Cardiac muscle cell (in vitro differentiated cells and primary cell): ENCODE results near the gene BRSK2. TPM values are rescaled to one million over a fixed set of nuclear protein-coding genes. Genes with fewer than 3 reads are reported as not detected.
A peak's percentile ranks its signal among the peaks of the same experiment; 100 is the strongest.

Experiments
- DNase-seq, 2 donors: peaks; one replicate each; pipeline versions ENCODE4 v3.0.0 to v3.0.0-alpha.2; 2010 to 2017; ENCODE audit warnings: low read depth in 1 of 2, low spot score in 1 of 2
- H3K27ac ChIP-seq: fragments of 200-600 bp; sonication (generic); 2 replicates; pipeline ENCODE4 v1.5.1; 2016
- H3K27me3 ChIP-seq: fragments of 200-600 bp; sonication (generic); 2 replicates; pipeline ENCODE4 v1.6.0; 2016; ENCODE audit warnings: control low read depth
- H3K36me3 ChIP-seq: fragments of 200-600 bp; sonication (generic); 2 replicates; pipeline ENCODE4 v1.5.1; 2016; ENCODE audit warnings: control low read depth
- H3K4me1 ChIP-seq: fragments of 200-600 bp; sonication (generic); 2 replicates; pipeline ENCODE4 v1.8.1; 2017; ENCODE audit warnings: low read depth, mild to moderate bottlenecking, mixed run types
- H3K4me3 ChIP-seq: fragments of 200-600 bp; sonication (generic); 2 replicates; pipeline ENCODE4 v1.5.1; 2016; ENCODE audit warnings: mild to moderate bottlenecking
- H3K9me3 ChIP-seq: fragments of 200-600 bp; sonication (generic); 2 replicates; pipeline ENCODE4 v1.5.1; 2017; ENCODE audit warnings: low read depth, mild to moderate bottlenecking, control low read depth
- polyA plus RNA-seq: library from polyadenylated mRNA; unstranded; fragments of >200 nt; fragmentation: Nextera tagmentation; extraction: Ambion mirVana; gene quantifications from 2 replicates; pipeline ENCODE4 v1.2.1, GENCODE V29; 2016
- total RNA-seq: library from RNA; depleted of rRNA; stranded (reverse); fragments of >200 nt; gene quantifications from 2 replicates; pipeline ENCODE4 v1.2.3, GENCODE V29; 2016
- TF ChIP-seq, protein P1 (sequence below): IDR thresholded peaks from 2 replicates; pipeline ENCODE4 v1.5.1; 2012; ENCODE audit warnings: low read depth, mild to moderate bottlenecking, low read length

The BRSK2 gene
- total and polyA plus RNA-seq, 2 experiments from 2014 or later = 0.69 to 2.7 TPM

DNA sequence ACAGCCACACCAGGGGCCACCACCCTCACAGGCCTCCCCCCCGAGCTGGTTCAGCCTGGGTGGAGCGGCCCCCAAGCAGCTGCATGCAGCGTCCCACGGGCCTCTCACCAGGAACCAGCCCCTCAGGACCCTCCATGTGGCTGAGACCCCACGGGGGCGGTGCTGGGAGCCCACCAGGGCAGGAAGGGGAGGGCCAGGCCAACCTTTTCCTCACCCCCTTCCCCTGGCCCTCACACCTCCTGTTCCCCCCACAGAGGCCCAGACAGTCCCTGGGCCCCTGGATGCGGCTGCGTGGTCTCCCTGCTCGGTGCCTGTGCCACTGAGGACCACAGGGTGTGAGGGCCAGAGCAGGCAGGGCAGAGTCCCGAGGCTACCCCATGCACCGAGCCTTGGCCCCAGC lies 50.3 kb downstream of the BRSK2 start:
- Histone ChIP-seq H3K36me3 (no peaks in the 10 kb centered on the region), H3K4me1 (peaks cover 30% of the 10 kb centered on the region), H3K27ac (no peak overlapping the region), H3K4me3 (no peak overlapping the region), H3K9me3 (no peaks in the 10 kb centered on the region), H3K27me3 (no peaks in the 10 kb centered on the region)
- TF ChIP-seq, protein P1, sequence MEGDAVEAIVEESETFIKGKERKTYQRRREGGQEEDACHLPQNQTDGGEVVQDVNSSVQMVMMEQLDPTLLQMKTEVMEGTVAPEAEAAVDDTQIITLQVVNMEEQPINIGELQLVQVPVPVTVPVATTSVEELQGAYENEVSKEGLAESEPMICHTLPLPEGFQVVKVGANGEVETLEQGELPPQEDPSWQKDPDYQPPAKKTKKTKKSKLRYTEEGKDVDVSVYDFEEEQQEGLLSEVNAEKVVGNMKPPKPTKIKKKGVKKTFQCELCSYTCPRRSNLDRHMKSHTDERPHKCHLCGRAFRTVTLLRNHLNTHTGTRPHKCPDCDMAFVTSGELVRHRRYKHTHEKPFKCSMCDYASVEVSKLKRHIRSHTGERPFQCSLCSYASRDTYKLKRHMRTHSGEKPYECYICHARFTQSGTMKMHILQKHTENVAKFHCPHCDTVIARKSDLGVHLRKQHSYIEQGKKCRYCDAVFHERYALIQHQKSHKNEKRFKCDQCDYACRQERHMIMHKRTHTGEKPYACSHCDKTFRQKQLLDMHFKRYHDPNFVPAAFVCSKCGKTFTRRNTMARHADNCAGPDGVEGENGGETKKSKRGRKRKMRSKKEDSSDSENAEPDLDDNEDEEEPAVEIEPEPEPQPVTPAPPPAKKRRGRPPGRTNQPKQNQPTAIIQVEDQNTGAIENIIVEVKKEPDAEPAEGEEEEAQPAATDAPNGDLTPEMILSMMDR = no peak
- no peak for DNase-seq

GRCh38 chr11:1440496-1440895 lies 50.8 kb downstream of the BRSK2 start:
- DNase-seq = no peak
- TF ChIP-seq, protein P1 = no peak
- no peaks in the 10 kb centered on the region for H3K36me3 ChIP-seq
- H3K27me3 ChIP-seq = no peaks in the 10 kb centered on the region
- no peak overlapping the region for H3K4me3 ChIP-seq
- peaks cover 30% of the 10 kb centered on the region for H3K4me1 ChIP-seq
- H3K9me3 ChIP-seq = no peaks in the 10 kb centered on the region
- H3K27ac ChIP-seq = no peak overlapping the region

GRCh38 chr11:1442163-1442562 lies 52.4 kb downstream of the BRSK2 start:
- no peaks in the 10 kb centered on the region for H3K9me3 ChIP-seq
- H3K36me3 ChIP-seq = no peaks in the 10 kb centered on the region
- TF ChIP-seq, protein P1 = no peak
- H3K4me1 ChIP-seq = peaks cover 19% of the 10 kb centered on the region
- peak; percentile 25 to 37 for DNase-seq
- H3K4me3 ChIP-seq = no peak overlapping the region
- H3K27me3 ChIP-seq = no peaks in the 10 kb centered on the region
- no peak overlapping the region for H3K27ac ChIP-seq

DNA sequence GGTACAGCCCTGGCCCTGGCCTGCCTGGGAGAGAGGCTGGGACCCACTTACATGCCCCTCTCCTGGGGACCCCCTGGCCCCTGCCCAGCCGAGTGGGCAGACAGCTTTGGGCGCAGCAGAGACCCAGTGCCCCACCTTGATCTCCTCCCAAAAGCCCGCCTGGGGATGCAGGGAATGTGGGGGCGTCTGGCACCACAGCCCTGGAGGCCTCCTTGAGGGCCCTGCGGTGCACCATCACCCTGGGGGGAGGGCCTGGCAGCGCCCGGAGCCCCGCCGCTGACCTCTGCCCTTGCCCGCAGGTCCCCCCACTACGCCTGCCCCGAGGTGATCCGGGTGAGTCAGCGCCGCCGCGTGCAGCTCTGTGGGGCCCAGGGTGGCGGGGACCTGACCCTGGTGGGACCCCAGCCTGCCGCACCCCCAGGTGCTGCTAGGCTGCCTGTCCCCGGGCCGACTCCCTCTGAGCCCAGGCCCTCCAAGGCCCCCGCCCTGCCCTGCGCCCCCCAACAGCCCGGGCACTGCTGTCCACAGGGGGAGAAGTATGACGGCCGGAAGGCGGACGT lies 53.2 kb downstream of the BRSK2 start:
- Histone ChIP-seq H3K4me3 (no peak overlapping the region), H3K27ac (no peak overlapping the region), H3K9me3 (no peaks in the 10 kb centered on the region), H3K27me3 (no peaks in the 10 kb centered on the region), H3K4me1 (peaks cover 13% of the 10 kb centered on the region), H3K36me3 (no peaks in the 10 kb centered on the region)
- no peak for DNase-seq
- TF ChIP-seq, protein P1 = no peak

DNA sequence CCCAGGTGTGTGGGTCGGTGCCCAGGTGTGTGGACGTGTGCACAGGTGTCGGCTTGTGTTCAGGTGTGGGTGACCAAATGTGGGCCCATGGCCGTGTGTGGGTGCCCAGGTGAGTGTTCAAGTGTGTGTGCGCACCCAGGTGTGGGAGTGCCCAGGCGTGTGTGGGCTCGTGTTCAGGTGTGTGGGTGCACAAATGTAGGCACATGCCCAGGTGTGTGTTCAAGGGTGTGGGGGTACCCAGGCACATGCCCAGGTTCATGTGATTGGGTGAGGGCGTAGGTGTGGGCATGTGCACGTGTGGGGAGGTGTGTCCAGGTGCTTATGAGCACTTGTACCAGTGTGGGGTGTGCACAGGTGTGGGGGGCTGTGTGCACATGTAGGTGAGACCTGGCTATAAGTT lies 54.0 kb downstream of the BRSK2 start:
- no peak overlapping the region for H3K4me3 ChIP-seq
- no peak overlapping the region for H3K27ac ChIP-seq
- no peaks in the 10 kb centered on the region for H3K36me3 ChIP-seq
- no peaks in the 10 kb centered on the region for H3K9me3 ChIP-seq
- TF ChIP-seq, protein P1 = no peak
- H3K27me3 ChIP-seq = no peaks in the 10 kb centered on the region
- H3K4me1 ChIP-seq = peaks cover 4% of the 10 kb centered on the region
- DNase-seq = no peak

- Histone ChIP-seq H3K27me3 (no peaks in the 10 kb centered on the region), H3K9me3 (no peaks in the 10 kb centered on the region), H3K27ac (no peak overlapping the region), H3K36me3 (no peaks in the 10 kb centered on the region), H3K4me3 (no peak overlapping the region), H3K4me1 (no peaks in the 10 kb centered on the region)
- DNase-seq = no peak
- TF ChIP-seq, protein P1 = no peak
Observed at GRCh38 chr11:1444321-1444720, 54.6 kb downstream of the BRSK2 start.
